Glomerular visceral epithelial cell (primary cell): ENCODE data around the gene TBL1XR1.

Source experiments
- DNase-seq: peaks from one replicate; pipeline ENCODE4 v3.0.0-alpha.2; 2016; ENCODE audit errors: extremely low spot score

TBL1XR1 gene

GRCh38 chr3:177197041-177197726 lies at the start of gene TBL1XR1:
TSS of gene TBL1XR1 (minus strand) at chr3:177197482. CDS start at chr3:177064977, 132,505 bp downstream.
- DNase-seq: peak; percentile 93

- DNase-seq: no peak
Measured at GRCh38 chr3:177245250-177245649, 48.0 kb upstream of the TBL1XR1 start.

- DNase-seq: no peak
Measured at GRCh38 chr3:177244606-177245005, 47.3 kb upstream of the TBL1XR1 start.

GRCh38 chr3:177238686-177239216 lies 41.5 kb upstream of the TBL1XR1 start:
- no peak for DNase-seq

- DNase-seq: no peak
Measured at GRCh38 chr3:177237206-177237605, 39.9 kb upstream of the TBL1XR1 start.

- no peak for DNase-seq
Measured at GRCh38 chr3:177236704-177237103, 39.4 kb upstream of the TBL1XR1 start.

GRCh38 chr3:177234121-177234520 lies 36.8 kb upstream of the TBL1XR1 start:
- DNase-seq: no peak

GRCh38 chr3:177231242-177231641 lies 34.0 kb upstream of the TBL1XR1 start:
- DNase-seq: no peak

GRCh38 chr3:177230641-177231040 lies 33.4 kb upstream of the TBL1XR1 start:
- DNase-seq: no peak

- no peak for DNase-seq
Measured at GRCh38 chr3:177229791-177230190, 32.5 kb upstream of the TBL1XR1 start.

GRCh38 chr3:177228601-177229190 lies 31.4 kb upstream of the TBL1XR1 start:
- DNase-seq: no peak

GRCh38 chr3:177224414-177224813 lies 27.1 kb upstream of the TBL1XR1 start:
- DNase-seq: no peak

GRCh38 chr3:177221744-177222143 lies 24.5 kb upstream of the TBL1XR1 start:
- DNase-seq: no peak

- no peak for DNase-seq
Measured at GRCh38 chr3:177220136-177220974, 23.1 kb upstream of the TBL1XR1 start.

- peak; percentile 38 for DNase-seq
Measured at GRCh38 chr3:177213801-177214535, 16.7 kb upstream of the TBL1XR1 start.

- DNase-seq: no peak
Measured at GRCh38 chr3:177212756-177213155, 15.5 kb upstream of the TBL1XR1 start.

GRCh38 chr3:177212278-177212610 lies 15.0 kb upstream of the TBL1XR1 start:
- no peak for DNase-seq

- no peak for DNase-seq
Measured at GRCh38 chr3:177211503-177212277, 14.4 kb upstream of the TBL1XR1 start.

- no peak for DNase-seq
Measured at GRCh38 chr3:177210744-177211502, 13.6 kb upstream of the TBL1XR1 start.

GRCh38 chr3:177209509-177209908 lies 12.2 kb upstream of the TBL1XR1 start:
- no peak for DNase-seq
